NCI-H146 treated with DMSO at 0.1 percent for 48 hours (cell line): ENCODE data around the gene SNW1.
"Not testable (repeated sequence)": the region's sequence is repeated elsewhere in the genome, so short reads cannot be mapped to it uniquely, and the experiment has no call there.

Experiments used
- DNase-seq: peaks from one replicate; lab custom pipeline; 2025; ENCODE audit not compliant: unreplicated experiment; lab: John Stamatoyannopoulos, UW

Gene SNW1

GRCh38 chr14:77752266-77752665 is 8.7 kb downstream of the SNW1 start:
- DNase-seq, result no peak

GRCh38 chr14:77747425-77747824 is 13.5 kb downstream of the SNW1 start:
- DNase-seq, result not testable (repeated sequence)

DNA sequence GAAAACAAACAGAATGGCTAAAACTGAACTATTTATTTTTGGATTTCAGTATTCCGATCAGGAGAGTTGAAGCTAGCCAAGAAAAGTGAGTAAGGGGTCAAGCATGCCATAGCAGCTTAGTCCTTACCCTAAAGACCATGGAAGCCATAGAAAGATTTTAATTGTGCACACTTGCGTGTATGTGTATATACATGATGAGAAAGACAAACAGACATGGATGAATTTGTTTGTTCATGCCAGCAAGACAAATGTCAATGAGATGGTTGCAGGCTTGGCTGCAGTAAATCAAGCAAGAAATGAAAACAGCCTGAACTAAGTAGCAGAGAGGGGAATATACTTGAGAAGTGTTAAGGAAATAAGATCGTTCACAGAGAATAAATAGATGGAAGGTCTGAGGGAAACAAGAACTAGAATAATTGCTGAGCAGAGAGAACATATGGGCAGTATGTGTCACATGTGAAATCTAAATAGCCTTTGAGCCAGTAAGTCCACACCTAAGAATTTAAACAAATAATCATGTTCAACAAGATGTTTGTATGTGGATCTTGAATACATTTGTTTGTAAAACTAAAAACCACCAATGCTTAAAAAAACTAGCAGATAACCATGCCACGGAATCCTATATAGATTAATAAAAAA is 14.8 kb downstream of the SNW1 start:
- no peak for DNase-seq

- DNase-seq, result no peak
Observed at GRCh38 chr14:77741438-77741837, 19.5 kb downstream of the SNW1 start.

GRCh38 chr14:77738559-77739250 is 22.3 kb downstream of the SNW1 start:
- DNase-seq, result no peak

DNA sequence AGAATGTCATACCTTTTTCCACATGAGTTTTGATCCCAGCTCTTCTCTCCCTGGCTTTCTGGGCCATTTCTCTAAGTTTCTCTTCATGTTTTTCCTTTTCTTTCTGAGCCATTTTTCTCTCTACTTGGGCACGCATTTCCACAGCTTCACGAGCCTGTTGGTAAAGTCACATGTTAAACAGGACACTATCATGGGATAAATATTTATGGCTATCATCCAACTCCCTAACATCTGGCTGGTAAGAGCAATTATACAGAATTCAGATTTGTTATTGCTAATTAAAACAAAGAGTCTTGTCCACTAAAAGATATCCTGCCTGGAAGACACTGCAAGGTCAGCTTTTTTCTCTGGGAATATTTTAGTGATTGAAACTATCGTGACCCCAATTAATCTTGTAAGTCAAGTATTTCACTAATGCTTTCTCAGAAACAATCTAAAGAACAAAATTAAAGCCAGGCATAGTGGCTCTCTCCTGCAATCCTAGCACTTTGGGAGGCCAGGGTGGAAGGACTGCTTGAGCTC is 29.9 kb downstream of the SNW1 start:
- no peak for DNase-seq

DNA sequence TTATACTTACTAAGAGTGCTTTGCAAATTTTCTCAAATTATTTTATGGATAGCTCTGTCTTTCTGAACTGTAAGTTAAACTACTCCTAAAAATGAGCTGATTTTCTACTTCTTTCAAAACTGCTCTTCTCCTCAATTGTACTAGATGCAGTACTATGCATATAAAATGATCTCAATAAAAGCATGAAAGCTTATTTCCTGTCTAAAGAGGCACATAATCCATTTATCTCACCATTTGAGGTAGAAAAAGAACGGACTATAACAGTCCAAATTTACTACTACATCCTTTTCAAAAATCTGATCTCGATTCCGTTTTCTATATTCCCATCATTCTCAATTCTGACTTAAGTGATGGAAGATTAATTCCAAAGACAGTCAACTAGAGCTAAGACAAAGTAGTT is 38.7 kb downstream of the SNW1 start:
- DNase-seq, result no peak

DNA sequence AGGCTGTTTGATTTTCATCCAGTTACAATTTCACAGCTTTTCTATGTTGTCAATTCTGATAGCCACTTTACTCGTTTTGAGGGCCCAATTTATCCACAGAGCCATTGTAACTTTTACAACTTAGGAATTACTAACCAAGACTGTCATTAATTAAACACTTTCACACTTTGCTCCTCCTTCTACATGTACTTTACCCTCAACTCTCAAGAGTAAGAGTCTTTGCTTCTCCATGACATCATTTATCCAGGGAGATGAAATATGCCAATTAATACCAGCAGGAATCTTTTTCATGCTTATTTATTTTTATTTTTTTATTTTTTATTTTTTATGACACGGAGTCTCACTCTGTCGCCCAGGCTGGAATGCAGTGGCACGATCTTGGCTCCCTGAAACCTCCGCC is 39.5 kb downstream of the SNW1 start:
- no peak for DNase-seq

- DNase-seq, result no peak
Observed at GRCh38 chr14:77717608-77718305, 43.2 kb downstream of the SNW1 start.

- no peak for DNase-seq
Observed at GRCh38 chr14:77714926-77715325, 46.0 kb downstream of the SNW1 start.

- DNase-seq, result no peak
Observed at GRCh38 chr14:77710364-77710763, 50.6 kb downstream of the SNW1 start.

- no peak for DNase-seq
Observed at GRCh38 chr14:77709412-77709811, 51.5 kb downstream of the SNW1 start.

DNA sequence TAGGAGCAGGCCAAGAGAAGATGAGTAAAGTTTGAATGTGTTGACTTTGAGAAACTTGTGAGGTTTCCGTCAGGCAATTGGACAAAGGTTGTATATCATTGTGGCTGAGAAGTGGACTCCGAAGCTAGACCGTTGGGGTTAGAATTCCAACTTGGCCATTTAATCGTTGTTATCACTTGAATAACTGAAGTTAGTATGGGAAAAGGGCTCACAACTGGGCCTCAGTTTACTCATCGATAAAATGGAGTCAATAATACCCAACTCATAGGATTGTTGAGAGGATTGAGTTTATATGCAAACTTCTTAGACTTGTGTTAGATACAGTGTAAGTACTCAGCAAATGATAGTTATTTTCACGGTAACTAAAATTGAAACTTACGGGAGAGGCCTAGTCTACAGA is 52.2 kb downstream of the SNW1 start:
- DNase-seq, result no peak

DNA sequence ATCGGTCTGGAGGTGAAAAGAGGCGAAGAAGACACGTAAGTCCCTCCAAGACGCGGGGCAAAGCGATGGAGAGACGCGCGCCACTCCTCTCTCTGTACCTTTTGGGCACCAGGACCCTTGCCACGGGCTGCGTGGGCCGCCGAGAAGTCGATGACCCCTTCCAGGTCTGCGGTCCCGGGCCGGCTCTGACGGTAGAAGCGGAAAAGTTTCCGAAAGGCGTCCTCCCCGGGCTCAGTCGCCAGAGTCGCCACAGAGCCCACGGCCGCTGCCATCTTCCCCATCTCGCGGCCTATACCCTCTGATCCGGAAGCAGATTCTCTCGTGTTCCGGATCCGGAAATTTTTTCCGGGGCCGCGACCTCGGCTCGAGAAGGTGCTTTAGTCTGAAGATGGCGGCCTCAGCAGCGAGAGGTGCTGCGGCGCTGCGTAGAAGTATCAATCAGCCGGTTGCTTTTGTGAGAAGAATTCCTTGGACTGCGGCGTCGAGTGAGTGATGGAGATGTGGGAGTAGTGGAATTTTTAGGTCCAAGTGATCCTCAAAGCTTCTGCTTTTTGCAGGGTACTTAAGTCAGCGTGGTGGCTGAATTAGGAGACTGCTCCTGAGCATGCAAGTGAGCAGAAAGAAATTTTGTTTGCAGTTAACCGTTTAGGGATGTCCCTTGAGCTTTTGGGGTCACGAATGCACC is 53.1 kb downstream of the SNW1 start, which contains the start of the genes ALKBH1 and SLIRP:
Gene ALKBH1 (minus strand): TSS at position 300 of the 685 bp plus-strand sequence. CDS start 19 bp downstream, at position 281.
Gene SLIRP (plus strand): TSS at position 380 of the 685 bp plus-strand sequence. CDS start 9 bp downstream, at position 389.
- DNase-seq, result peak; percentile 35

GRCh38 chr14:77707355-77707723 is 53.6 kb downstream of the SNW1 start:
- DNase-seq, result peak; percentile 14

- DNase-seq, result no peak
Observed at GRCh38 chr14:77691259-77691658, 69.7 kb downstream of the SNW1 start.

GRCh38 chr14:77682158-77682553 is 78.8 kb downstream of the SNW1 start:
- DNase-seq, result no peak

GRCh38 chr14:77681196-77682157 is 79.5 kb downstream of the SNW1 start:
- no peak for DNase-seq

GRCh38 chr14:77674931-77675330 is 86.0 kb downstream of the SNW1 start:
- no peak for DNase-seq

- no peak for DNase-seq
Observed at GRCh38 chr14:77673193-77673592, 87.8 kb downstream of the SNW1 start.
